Epithelial cell of proximal tubule (primary cell): Measurements from ENCODE around the gene FEV. TPM values are rescaled to one million over a fixed set of nuclear protein-coding genes. Genes with fewer than 3 reads are reported as not detected.
"Not testable (repeated sequence)": the region's sequence is repeated elsewhere in the genome, so short reads cannot be mapped to it uniquely, and the experiment has no call there.

ENCODE experiments used
- DNase-seq: peaks from one replicate; pipeline ENCODE4 v3.0.0-alpha.2; 2011; ENCODE audit warnings: low read depth
- H3K4me3 ChIP-seq: 2 replicates; pipeline ENCODE4 v1.5.1; 2011; ENCODE audit warnings: low read depth, mild to moderate bottlenecking, low read length
- total RNA-seq: library from RNA; depleted of rRNA; stranded (reverse); fragments of >200 nt; gene quantifications from 2 replicates; pipeline ENCODE4 v1.2.3, GENCODE V29; 2015
- TF ChIP-seq, protein P1 (sequence below): conservative IDR thresholded peaks from 2 replicates; pipeline ENCODE4 v1.5.1; 2012; ENCODE audit warnings: low read depth, mild to moderate bottlenecking, low read length

Gene FEV
- total RNA-seq, 1 donor from 2014 or later, result not detected

DNA sequence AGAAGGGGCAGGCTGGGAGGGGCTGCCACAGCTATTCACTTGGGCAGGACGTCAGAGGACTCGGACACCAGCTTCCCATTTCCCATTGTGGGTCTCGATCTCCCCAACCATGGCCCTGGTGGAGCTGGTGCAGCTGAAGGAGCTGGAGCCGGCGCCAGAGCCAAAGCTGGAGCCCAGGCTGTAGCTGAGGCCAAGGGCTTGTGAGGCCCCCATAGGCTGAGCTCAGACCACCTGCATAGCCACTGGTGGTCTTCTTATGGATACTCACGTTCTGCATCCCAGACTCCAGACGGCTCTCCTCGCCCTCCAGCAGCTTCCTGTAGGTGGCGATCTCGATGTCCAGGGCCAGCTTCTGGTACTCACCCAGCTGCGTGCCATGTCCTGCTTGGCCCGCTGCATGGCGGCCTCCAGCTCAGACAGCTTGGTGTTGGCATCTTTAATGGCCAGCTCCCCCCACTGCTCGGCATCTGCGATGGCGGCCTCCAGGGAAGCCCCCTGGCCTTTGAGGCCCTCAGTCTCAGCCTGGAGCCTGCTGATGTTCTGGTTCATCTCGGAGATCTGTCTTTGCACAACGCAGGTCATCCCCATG lies 31.5 kb downstream of the FEV start:
- DNase-seq, result no peak
- H3K4me3 ChIP-seq, result no peak overlapping the region
- TF ChIP-seq, protein P1, sequence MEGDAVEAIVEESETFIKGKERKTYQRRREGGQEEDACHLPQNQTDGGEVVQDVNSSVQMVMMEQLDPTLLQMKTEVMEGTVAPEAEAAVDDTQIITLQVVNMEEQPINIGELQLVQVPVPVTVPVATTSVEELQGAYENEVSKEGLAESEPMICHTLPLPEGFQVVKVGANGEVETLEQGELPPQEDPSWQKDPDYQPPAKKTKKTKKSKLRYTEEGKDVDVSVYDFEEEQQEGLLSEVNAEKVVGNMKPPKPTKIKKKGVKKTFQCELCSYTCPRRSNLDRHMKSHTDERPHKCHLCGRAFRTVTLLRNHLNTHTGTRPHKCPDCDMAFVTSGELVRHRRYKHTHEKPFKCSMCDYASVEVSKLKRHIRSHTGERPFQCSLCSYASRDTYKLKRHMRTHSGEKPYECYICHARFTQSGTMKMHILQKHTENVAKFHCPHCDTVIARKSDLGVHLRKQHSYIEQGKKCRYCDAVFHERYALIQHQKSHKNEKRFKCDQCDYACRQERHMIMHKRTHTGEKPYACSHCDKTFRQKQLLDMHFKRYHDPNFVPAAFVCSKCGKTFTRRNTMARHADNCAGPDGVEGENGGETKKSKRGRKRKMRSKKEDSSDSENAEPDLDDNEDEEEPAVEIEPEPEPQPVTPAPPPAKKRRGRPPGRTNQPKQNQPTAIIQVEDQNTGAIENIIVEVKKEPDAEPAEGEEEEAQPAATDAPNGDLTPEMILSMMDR, result peak; percentile 13

DNA sequence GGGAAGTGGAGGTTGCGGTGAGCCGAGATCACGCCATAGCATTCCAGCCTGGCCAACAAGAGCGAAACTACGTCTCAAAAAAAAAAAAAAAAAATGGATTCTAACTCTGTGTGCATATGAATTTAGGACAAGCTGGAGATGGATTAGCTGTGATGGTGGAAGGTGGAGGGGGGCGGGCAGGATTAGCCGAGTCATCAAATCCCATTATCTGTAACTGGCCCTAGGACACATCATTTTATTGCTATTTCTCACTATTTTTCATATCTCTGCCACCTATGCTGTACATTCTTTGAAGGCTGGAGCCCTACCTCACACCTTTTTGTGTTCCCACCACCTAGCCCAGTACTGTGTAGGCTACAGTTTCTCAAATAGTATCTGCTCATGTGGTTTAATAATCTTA lies 32.8 kb downstream of the FEV start:
- TF ChIP-seq, protein P1, result no peak
- DNase-seq, result no peak
- H3K4me3 ChIP-seq, result no peak overlapping the region

DNA sequence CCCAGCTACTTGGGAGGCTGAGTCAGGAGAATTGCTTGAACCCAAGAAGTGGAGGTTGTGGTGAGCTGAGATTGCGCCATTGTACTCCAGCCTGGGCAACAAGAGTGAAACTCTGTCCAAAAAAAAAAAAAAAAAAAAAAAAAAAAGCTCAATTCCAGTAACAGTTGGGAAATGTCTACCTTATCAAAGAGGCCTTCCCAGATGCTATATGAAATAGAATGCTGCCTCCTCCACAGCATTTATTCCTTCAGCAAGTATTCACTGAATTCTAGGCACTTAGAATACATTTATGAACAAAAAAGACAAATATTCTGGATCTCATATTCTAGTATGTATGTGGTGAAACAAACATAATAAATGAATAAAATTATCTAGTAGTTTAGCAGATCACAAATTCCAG lies 38.4 kb downstream of the FEV start:
- TF ChIP-seq, protein P1, result no peak
- no peak for DNase-seq
- no peak overlapping the region for H3K4me3 ChIP-seq

DNA sequence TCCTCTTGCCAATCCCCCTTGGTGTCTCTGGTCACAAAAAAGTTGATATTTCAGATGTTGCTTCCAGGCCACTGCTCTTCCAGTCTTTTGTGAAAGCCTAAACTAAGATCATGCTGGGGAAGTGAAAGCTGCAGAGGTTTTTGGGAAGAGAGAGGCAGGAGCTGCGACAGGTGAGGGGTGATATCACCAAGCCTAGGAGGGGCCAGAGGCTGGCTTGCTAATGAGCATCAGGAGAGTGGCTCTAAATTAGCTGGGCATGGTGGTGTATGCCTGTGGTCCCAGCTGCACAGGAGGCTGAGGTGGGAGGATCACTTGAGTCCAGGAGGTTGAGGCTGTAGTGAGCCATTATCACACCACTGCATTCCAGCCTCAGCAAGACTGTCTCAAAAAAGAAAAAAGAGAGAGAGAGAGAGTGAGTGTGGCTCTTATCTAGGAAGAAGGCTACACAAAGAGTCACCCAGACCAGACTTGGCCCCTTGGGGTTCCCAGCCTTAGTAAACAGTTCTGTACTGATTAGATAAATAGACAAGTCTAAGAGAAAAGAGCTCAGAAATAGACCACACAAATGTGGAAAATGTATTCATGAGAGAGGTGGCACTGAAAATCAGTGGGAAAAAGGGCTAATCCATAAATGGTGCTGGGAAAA lies 40.1 kb downstream of the FEV start:
- no peak overlapping the region for H3K4me3 ChIP-seq
- TF ChIP-seq, protein P1, result no peak
- no peak for DNase-seq

DNA sequence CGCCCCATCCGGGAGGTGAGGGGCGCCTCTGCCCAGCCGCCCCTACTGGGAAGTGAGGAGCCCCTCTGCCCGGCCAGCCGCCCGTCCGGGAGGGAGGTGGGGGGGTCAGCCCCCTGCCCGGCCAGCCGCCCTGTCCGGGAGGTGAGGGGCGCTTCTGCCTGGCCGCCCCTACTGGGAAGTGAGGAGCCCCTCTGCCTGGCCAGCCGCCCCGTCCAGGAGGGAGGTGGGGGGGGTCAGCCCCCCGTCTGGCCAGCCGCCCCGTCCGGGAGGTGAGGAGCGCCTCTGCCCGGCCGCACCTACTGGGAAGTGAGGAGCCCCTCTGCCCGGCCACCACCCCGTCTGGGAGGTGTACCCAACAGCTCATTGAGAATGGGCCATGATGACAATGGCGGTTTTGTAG lies 53.2 kb downstream of the FEV start:
- H3K4me3 ChIP-seq, DNase-seq: not testable (repeated sequence)

Other genes with a start within 250 kb of the FEV start
- 28.6 and 49.0 TPM in 2 replicates for gene CYP27A1, start 203.0 kb downstream of the FEV start, total RNA-seq
- not detected in 2 replicates for gene PRKAG3, start 153.4 kb downstream of the FEV start, total RNA-seq
- gene WNT6, start 125.4 kb downstream of the FEV start, total RNA-seq, result not detected in 2 replicates
- 1.2 and 2.2 TPM in 2 replicates for gene WNT10A, start 104.3 kb downstream of the FEV start, total RNA-seq
- not detected in 2 replicates for gene CDK5R2, start 25.5 kb downstream of the FEV start, total RNA-seq
- gene CRYBA2, start 8.2 kb upstream of the FEV start, total RNA-seq, result not detected in 2 replicates
- gene CFAP65, start 56.3 kb upstream of the FEV start, total RNA-seq, result 1.1 TPM in 1 of 2 replicates, not detected in the other
- 0.29 TPM in 1 of 2 replicates, not detected in the other for gene IHH, start 75.7 kb upstream of the FEV start, total RNA-seq
- 13.1 and 17.1 TPM in 2 replicates for gene NHEJ1, start 175.6 kb upstream of the FEV start, total RNA-seq
- gene SLC23A3, start 184.8 kb upstream of the FEV start, total RNA-seq, result 0.06 TPM in 1 of 2 replicates, not detected in the other
- gene CNPPD1, start 191.7 kb upstream of the FEV start, total RNA-seq, result 37.5 and 51.0 TPM in 2 replicates
- 34.4 and 40.1 TPM in 2 replicates for gene RETREG2, start 193.1 kb upstream of the FEV start, total RNA-seq
- gene ZFAND2B, start 221.6 kb upstream of the FEV start, total RNA-seq, result 29.7 and 31.6 TPM in 2 replicates
- 9.3 and 11.7 TPM in 2 replicates for gene ABCB6, start 233.8 kb upstream of the FEV start, total RNA-seq
- gene ATG9A, start 244.5 kb upstream of the FEV start, total RNA-seq, result 34.1 and 52.9 TPM in 2 replicates
- gene ANKZF1, start 244.6 kb upstream of the FEV start, total RNA-seq, result 20.3 and 50.3 TPM in 2 replicates